Measurements from ENCODE around the gene SLC5A9. TPM values are rescaled to one million over a fixed set of nuclear protein-coding genes. Genes with fewer than 3 reads are reported as not detected.
"Not testable (repeated sequence)": the region's sequence is repeated elsewhere in the genome, so short reads cannot be mapped to it uniquely, and the experiment has no call there.

The SLC5A9 gene
- total RNA-seq, 1 experiment from 2014 or later: 3.9 TPM

DNA sequence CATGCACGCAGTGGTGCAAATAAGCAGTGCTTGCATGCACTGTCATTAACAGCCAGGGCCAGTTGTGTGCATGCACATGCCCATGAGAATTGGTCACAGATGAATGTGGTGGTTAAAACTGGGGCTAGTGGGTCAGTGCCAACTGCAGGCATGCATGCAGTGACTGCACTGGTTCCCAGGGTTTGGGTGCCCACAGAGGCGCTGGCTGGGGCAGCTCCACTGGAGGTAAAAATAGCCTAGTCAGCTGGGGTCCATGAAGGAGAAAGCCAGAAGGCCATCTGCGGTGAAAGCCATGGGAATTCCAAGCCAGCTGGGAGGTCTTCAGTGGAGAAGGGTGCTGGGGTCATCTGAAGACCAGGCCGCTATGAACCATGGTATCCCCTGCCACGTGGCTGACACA, 70.2 kb downstream of the SLC5A9 start:
- no peaks in the 10 kb centered on the region for H3K4me1 ChIP-seq
- no peak overlapping the region for H3K4me3 ChIP-seq (ENCODE audit: low read depth, low read length)
- H3K9me3 ChIP-seq: no peaks in the 10 kb centered on the region
- H3K27me3 Mint-ChIP-seq (ENCODE audit: insufficient read depth, unreplicated experiment): peaks cover 2% of the 10 kb centered on the region
- POLR2A ChIA-PET: no interaction called here
- H3K9me3 Mint-ChIP-seq (ENCODE audit: unreplicated experiment): no peaks in the 10 kb centered on the region
- no peak overlapping the region for H3K4me3 Mint-ChIP-seq (ENCODE audit: unreplicated experiment)
- no TSS peak for BruUV-seq (replicated peaks)
- CTCF ChIA-PET: no interaction called here
- H3K4me1 Mint-ChIP-seq (ENCODE audit: low read depth, unreplicated experiment): no peaks in the 10 kb centered on the region
- no peaks in the 10 kb centered on the region for H3K36me3 Mint-ChIP-seq (ENCODE audit: insufficient read depth, unreplicated experiment)
- no peak overlapping the region for H3K27ac Mint-ChIP-seq (ENCODE audit: unreplicated experiment)
- no peaks in the 10 kb centered on the region for H3K36me3 ChIP-seq (ENCODE audit: control insufficient read depth, insufficient read depth, low read length)
- TF ChIP-seq, protein P1, sequence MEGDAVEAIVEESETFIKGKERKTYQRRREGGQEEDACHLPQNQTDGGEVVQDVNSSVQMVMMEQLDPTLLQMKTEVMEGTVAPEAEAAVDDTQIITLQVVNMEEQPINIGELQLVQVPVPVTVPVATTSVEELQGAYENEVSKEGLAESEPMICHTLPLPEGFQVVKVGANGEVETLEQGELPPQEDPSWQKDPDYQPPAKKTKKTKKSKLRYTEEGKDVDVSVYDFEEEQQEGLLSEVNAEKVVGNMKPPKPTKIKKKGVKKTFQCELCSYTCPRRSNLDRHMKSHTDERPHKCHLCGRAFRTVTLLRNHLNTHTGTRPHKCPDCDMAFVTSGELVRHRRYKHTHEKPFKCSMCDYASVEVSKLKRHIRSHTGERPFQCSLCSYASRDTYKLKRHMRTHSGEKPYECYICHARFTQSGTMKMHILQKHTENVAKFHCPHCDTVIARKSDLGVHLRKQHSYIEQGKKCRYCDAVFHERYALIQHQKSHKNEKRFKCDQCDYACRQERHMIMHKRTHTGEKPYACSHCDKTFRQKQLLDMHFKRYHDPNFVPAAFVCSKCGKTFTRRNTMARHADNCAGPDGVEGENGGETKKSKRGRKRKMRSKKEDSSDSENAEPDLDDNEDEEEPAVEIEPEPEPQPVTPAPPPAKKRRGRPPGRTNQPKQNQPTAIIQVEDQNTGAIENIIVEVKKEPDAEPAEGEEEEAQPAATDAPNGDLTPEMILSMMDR (IDR thresholded peaks at IDR 0.05; ENCODE audit: insufficient read depth in 1 of 2, low read depth in 1 of 2, low read length in 1 of 2, severe bottlenecking in 1 of 2, unreplicated experiment in 1 of 2): no peak
- H3K27me3 ChIP-seq (replicated peaks; ENCODE audit: control insufficient read depth, insufficient read depth, low read length): no peaks in the 10 kb centered on the region
- intact Hi-C loops (cut with micrococcal nuclease; ENCODE audit: unreplicated experiment): no loop called here
- DNase-seq: no peak

DNA sequence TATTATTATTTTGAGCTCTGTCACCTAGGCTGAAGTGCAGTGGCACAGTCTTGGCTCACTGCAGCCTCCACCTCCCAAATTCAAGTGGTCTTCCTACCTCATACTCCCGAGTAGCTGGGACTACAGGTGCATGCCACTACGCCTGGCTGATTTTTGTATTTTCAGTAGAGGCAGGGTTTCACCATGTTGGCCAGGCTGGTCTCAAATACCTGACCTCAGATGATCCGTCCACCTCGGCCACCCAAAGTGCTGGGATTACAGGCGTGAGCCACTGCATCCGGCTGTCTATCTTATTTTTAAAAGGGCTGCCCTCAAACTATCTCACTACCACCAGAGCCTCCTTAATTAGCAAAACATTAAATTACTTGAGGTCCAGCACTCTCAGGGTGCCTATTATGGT, 71.6 kb downstream of the SLC5A9 start:
- CTCF ChIA-PET; H3K9me3 ChIP-seq; H3K4me3 ChIP-seq (ENCODE audit: low read depth, low read length); H3K27me3 Mint-ChIP-seq (ENCODE audit: insufficient read depth, unreplicated experiment); DNase-seq; H3K9me3 Mint-ChIP-seq (ENCODE audit: unreplicated experiment); H3K36me3 ChIP-seq (ENCODE audit: control insufficient read depth, insufficient read depth, low read length); H3K4me1 Mint-ChIP-seq (ENCODE audit: low read depth, unreplicated experiment); H3K36me3 Mint-ChIP-seq (ENCODE audit: insufficient read depth, unreplicated experiment); H3K4me1 ChIP-seq; POLR2A ChIA-PET; BruUV-seq (replicated peaks); H3K4me3 Mint-ChIP-seq (ENCODE audit: unreplicated experiment); intact Hi-C loops (cut with micrococcal nuclease; ENCODE audit: unreplicated experiment); H3K27ac Mint-ChIP-seq (ENCODE audit: unreplicated experiment); H3K27me3 ChIP-seq (replicated peaks; ENCODE audit: control insufficient read depth, insufficient read depth, low read length): not testable (repeated sequence)

DNA sequence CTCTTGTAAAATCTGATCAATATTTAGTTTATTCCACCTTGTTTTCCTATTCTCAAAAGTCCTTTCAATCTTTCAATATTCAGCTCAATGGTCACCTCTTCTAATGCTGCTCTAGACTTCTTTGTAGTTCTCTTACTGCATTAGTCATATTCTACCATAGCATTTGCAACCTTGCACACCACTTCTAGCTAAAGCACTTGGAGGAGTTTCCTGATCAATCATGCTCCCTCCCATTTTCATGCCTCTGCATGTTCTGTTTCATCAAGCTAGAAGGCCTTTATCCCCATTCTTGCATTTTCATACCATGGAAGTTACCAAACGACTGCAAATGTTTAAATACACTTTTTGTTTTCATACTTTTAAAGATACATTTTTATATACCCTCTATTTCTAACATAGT, 72.1 kb downstream of the SLC5A9 start:
- H3K9me3 ChIP-seq: no peaks in the 10 kb centered on the region
- DNase-seq: no peak
- Mint-ChIP-seq H3K36me3 (ENCODE audit: insufficient read depth, unreplicated experiment) (no peaks in the 10 kb centered on the region), H3K27ac (ENCODE audit: unreplicated experiment) (no peak overlapping the region), H3K9me3 (ENCODE audit: unreplicated experiment) (no peaks in the 10 kb centered on the region), H3K4me3 (ENCODE audit: unreplicated experiment) (no peak overlapping the region), H3K4me1 (ENCODE audit: low read depth, unreplicated experiment) (no peaks in the 10 kb centered on the region), H3K27me3 (ENCODE audit: insufficient read depth, unreplicated experiment) (peaks cover 2% of the 10 kb centered on the region)
- intact Hi-C loops (cut with micrococcal nuclease; ENCODE audit: unreplicated experiment): no loop called here
- no TSS peak for BruUV-seq (replicated peaks)
- POLR2A ChIA-PET: no interaction called here
- H3K36me3 ChIP-seq (ENCODE audit: control insufficient read depth, insufficient read depth, low read length): no peaks in the 10 kb centered on the region
- CTCF ChIA-PET: no interaction called here
- TF ChIP-seq, protein P1 (IDR thresholded peaks at IDR 0.05; ENCODE audit: insufficient read depth in 1 of 2, low read depth in 1 of 2, low read length in 1 of 2, severe bottlenecking in 1 of 2, unreplicated experiment in 1 of 2): no peak
- no peaks in the 10 kb centered on the region for H3K27me3 ChIP-seq (replicated peaks; ENCODE audit: control insufficient read depth, insufficient read depth, low read length)
- H3K4me1 ChIP-seq: no peaks in the 10 kb centered on the region
- no peak overlapping the region for H3K4me3 ChIP-seq (ENCODE audit: low read depth, low read length)

Other genes with a start within 250 kb of the SLC5A9 start
- 0.36 and 0.39 TPM in 2 replicates for gene TRABD2B, start 225.3 kb upstream of the SLC5A9 start, total RNA-seq (2022)
- 1.8 and 2.6 TPM in 2 replicates for gene SPATA6, start 249.5 kb downstream of the SLC5A9 start, total RNA-seq (2022)